Left cardiac atrium (tissue), 4 donors: ENCODE measurements around the gene FXR2. TPM values are rescaled to one million over a fixed set of nuclear protein-coding genes. Genes with fewer than 3 reads are reported as not detected.

Experiments
- ATAC-seq, 2 donors: fragments of 200-7000 bp; cut with Tn5 transposase; one replicate each; pipeline ENCODE4 v1.9.1; 2020; ENCODE audit warnings: mild to moderate bottlenecking in 2 of 2, moderate library complexity in 2 of 2
- DNase-seq: peaks from one replicate; pipeline ENCODE4 v3.0.0-alpha.2; 2020
- intact Hi-C, 2 donors: fragments of 100-400 bp; cut with DNase I; formaldehyde crosslinking; loops; one replicate each; pipeline versions ENCODE4 v1.14.1 to v1.15.1; 2022 to 2023
- total RNA-seq, 2 donors: library from RNA; stranded (reverse); fragmentation: NEBNext Ultra II Directional; extraction: Animal tissue kit (Norgen Biotek cat#: 25700); gene quantifications; one replicate each; pipeline ENCODE4 v1.2.1, GENCODE V29; 2021
- donor health status: DM: no; HTN: yes; CAD: no.
- donor health status: DM: no; HTN: yes; CAD: no; lungs with severe emphysema.
- donor health status: DM: yes; HTN: yes; CAD: no.
- donor health status: Dilated cardiomyopathy.

Gene FXR2
- total RNA-seq, 2 donors from 2014 or later, result 68.3 to 68.7 TPM

DNA sequence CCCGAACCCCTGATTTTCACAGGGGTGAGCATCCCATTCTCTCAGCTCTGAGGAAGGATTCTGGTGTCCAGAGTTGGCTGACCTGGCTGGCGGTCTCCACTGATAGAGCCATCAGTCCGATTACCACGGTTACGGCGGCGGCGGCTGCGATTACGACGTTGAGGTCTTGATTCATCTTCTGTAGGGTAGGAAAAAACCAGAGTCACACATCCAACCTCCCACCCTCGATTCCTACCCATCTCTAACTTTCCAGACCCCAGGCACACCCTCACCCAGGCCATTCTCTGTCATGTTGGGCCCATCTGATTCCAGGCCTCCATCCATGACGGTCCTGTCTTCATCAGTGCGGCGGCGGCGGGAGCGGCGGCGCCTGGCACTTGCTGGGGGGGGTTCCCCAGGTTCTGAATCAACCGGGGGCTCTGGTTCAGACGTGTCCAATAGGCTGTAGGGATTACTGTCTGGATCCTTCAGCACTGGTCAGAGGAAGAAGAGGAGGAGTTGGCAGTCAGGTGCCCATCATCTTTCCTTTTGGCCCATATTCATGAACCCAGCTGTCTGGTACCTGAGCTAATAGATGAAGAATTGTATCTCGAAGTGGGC, 22.2 kb downstream of the FXR2 start:
- DNase-seq (no peak), ATAC-seq (no peak)
- intact Hi-C loops, result no loop called here

- DNase-seq (no peak), ATAC-seq (no peak)
- intact Hi-C loops, result no loop called here
Measured at GRCh38 chr17:7591596-7591995, 23.1 kb downstream of the FXR2 start.

GRCh38 chr17:7590743-7591142, 24.0 kb downstream of the FXR2 start:
- ATAC-seq, result peak in 1 of 2 donors; percentile 31
- intact Hi-C loops, result no loop called here
- no peak for DNase-seq

- ATAC-seq (peak in 1 of 2 donors; percentile 2), DNase-seq (no peak)
- intact Hi-C loops, result no loop called here
Measured at GRCh38 chr17:7589891-7590691, 24.6 kb downstream of the FXR2 start, which contains the start of gene SOX15. Gene SOX15, minus strand, starts transcription at chr17:7590094. Its CDS starts 418 bp downstream, at chr17:7589676.

DNA sequence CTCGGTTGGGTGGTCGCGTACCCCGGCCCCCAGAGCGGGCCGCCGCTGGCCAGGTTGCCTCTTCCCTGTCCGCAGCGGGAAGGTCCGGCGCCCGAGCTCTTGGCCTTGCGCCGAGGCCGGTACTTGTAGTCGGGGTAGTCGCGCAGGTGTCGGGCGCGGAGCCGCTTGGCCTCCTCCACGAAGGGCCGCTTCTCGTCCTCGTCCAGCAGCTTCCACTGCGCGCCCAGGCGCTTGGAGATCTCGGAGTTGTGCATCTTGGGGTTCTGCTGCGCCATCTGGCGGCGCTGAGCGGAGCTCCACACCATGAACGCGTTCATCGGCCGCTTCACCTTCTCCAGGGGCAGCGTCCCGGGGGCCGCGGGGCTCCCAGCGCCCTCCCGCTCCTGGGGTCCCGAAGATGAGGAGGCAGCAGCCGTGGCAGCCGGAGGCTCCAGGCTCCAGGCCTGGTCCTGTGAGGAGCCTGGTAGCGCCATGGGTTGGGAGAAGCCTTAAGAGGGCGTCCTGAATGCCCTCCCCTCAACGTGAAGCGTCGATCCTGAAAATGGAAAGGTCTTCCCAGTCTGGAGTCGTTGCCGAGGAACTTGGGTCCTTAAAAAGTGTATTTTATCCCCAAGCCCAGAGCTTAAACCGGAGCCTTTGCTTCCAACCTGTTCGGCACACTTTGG, 25.4 kb downstream of the FXR2 start:
- intact Hi-C loops, result no loop called here
- DNase-seq (peak; percentile 89), ATAC-seq (peak; percentile 82 to 91)

GRCh38 chr17:7588553-7589203, 26.0 kb downstream of the FXR2 start:
- intact Hi-C loops, result no loop called here
- ATAC-seq (peak; percentile 2 to 3), DNase-seq (no peak)

DNA sequence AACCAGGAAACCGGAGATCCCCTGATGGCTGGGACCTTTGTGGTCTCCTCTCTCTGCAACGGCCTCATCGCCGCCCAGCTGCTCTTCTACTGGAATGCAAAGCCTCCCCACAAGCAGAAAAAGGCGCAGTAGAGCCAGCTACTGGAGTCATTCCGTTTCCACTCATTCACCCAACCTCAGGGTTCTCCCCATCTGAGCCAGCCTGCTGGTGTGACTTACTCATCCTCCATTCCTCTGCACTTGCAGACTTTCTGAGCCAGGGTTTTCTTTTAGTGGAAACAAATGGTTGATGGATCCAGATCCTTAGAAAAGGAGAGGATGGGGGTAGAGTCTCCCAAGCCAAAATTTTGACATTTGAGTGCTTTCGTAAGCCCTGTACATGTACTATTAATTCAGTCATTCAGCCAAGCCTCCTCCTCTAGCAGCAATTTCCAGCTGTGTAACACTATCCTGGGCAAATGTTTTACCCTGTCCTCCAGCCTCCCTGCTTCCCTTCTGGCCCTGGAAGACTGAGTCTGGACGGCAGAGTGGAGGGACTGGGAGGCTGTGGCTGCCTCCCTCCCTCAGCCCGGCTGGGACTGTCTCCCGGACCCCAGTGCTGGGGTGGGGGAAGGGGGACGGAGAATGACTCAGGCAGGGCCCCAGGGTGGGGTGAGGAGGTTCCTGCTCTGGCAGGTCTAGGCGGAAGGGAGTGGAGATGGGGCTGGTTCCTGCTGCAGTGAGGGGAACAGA, 27.1 kb downstream of the FXR2 start:
- no peak for DNase-seq
- intact Hi-C loops, result no loop called here
- no peak for ATAC-seq

- ATAC-seq (no peak), DNase-seq (no peak)
- intact Hi-C loops, result no loop called here
Measured at GRCh38 chr17:7586673-7587419, 27.9 kb downstream of the FXR2 start.

DNA sequence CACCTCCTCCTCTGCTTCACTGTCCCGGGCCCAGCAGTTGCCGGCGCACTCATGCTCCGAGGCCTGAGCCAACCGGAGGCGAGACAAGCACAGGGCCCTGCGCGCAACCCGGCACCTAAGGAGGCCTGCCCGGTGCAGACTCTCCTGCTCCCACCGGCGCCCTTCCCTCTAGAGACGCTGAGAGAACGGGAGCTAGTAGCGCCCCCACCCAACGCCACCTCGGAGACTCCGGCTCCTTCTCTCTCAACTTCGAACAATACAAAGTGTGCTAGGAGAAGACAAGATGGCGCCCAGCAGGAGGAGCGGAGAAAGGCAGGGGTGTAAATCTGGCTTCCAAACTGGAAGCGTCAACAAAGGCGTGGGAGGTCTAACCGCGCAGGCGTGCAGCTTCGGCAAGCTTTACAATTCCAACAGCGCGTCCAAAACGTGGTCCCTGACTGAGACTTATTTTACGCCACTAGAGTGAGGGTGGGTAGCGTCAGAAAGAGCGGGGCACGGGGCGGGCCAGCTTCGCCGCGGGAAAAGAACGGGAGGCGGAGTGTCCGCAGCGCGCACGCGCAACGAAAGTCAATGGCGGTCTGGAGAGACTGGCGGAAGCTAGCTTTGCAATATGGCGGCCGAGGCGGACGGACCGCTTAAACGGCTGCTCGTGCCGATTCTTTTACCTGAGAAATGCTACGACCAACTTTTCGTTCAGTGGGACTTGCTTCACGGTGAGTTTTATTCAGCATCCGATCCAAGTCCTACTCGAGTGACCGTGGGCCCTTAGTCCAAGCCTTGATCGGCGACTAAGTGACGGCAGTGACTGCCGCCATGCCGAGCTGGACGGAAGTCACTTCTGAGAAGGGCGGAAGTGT, 31.2 kb downstream of the FXR2 start, which contains the start of gene MPDU1:
TSS of gene MPDU1 (plus strand) at position 600 of the 857 bp plus-strand sequence. CDS start at position 611, 11 bp downstream.
- ATAC-seq (peak; percentile 85 to 89), DNase-seq (peak; percentile 97)
- intact Hi-C loops, result no loop called here

- DNase-seq (peak; percentile 53), ATAC-seq (no peak)
- intact Hi-C loops, result no loop called here
Measured at GRCh38 chr17:7582396-7583252, 32.1 kb downstream of the FXR2 start.

GRCh38 chr17:7580604-7581575, 33.8 kb downstream of the FXR2 start:
- DNase-seq (no peak), ATAC-seq (no peak)
- intact Hi-C loops, result no loop called here

GRCh38 chr17:7579834-7580603, 34.7 kb downstream of the FXR2 start:
- intact Hi-C loops, result no loop called here
- DNase-seq (no peak), ATAC-seq (no peak)

DNA sequence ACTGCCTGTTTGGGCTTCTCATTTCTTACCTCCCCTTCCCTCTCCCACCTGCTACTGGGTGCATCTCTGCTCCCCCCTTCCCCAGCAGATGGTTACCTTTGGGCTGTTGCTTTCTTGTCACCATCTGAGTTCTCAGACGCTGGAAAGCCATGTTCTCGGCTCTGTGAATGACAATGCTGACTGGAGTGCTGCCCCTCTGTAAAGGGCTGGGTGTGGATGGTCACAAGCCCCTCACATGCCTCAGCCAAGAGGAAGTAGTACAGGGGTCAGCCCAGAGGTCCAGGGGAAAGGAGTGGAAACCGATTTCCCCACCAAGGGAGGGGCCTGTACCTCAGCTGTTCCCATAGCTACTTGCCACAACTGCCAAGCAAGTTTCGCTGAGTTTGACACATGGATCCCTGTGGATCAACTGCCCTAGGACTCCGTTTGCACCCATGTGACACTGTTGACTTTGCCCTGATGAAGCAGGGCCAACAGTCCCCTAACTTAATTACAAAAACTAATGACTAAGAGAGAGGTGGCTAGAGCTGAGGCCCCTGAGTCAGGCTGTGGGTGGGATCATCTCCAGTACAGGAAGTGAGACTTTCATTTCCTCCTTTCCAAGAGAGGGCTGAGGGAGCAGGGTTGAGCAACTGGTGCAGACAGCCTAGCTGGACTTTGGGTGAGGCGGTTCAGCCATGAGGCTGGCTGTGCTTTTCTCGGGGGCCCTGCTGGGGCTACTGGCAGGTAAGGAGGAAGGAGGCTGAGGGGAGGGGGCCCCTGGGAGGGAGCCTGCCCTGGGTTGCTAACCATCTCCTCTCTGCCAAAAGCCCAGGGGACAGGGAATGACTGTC, 35.5 kb downstream of the FXR2 start, which contains the start of gene CD68:
TSS of gene CD68 (plus strand) at position 638 of the 833 bp plus-strand sequence. CDS start at position 678, 40 bp downstream.
- peak; percentile 27 to 62 for ATAC-seq
- peak; percentile 80 for DNase-seq
- intact Hi-C loops, result no loop called here
